Right atrium auricular region (tissue), 2 donors: Measurements from ENCODE around the gene KLF9. TPM values are rescaled to one million over a fixed set of nuclear protein-coding genes. Genes with fewer than 3 reads are reported as not detected.

Source experiments
- DNase-seq: peaks from one replicate; pipeline ENCODE4 v3.0.0-alpha.2; 2019; ENCODE audit warnings: low spot score
- H3K27ac ChIP-seq, 2 donors: fragments of 200-600 bp; sonication (generic); 1 replicate in 1 of 2; 2 replicates in 1 of 2; pipeline ENCODE4 v1.5.1; 2016 to 2019
- H3K27me3 ChIP-seq, 2 donors: fragments of 200-600 bp; sonication (generic); one replicate each; pipeline versions ENCODE4 v1.5.1 to v1.6.0; 2017 to 2019
- H3K36me3 ChIP-seq: fragments of 200-600 bp; sonication (generic); one replicate; pipeline ENCODE4 v1.5.1; 2016
- H3K4me1 ChIP-seq, 2 donors: fragments of 200-600 bp; sonication (generic); one replicate each; pipeline versions ENCODE4 v1.5.1 to v1.6.0; 2017 to 2019
- H3K4me3 ChIP-seq, 2 donors: fragments of 200-600 bp; sonication (generic); 1 replicate in 1 of 2; 2 replicates in 1 of 2; pipeline ENCODE4 v1.5.1; 2017 to 2019; ENCODE audit warnings: mild to moderate bottlenecking in 1 of 2, moderate library complexity in 1 of 2
- H3K9me3 ChIP-seq, 2 donors: fragments of 200-600 bp; sonication (generic); one replicate each; pipeline ENCODE4 v1.5.1; 2019
- CTCF ChIP-seq, 2 donors: fragments of 200-600 bp; sonication (generic); IDR thresholded peaks; one replicate each; pipeline ENCODE4 v1.5.1; 2019; ENCODE audit warnings: antibody characterized with exemption in 2 of 2
- total RNA-seq, 2 donors: library from RNA; depleted of rRNA; stranded (reverse); fragments of >200 nt; gene quantifications; one replicate each; pipeline ENCODE4 v1.1.0, GENCODE V29; 2016

The KLF9 gene
- total RNA-seq, result 10 to 100 TPM; 74.1 to 76.7 TPM

DNA sequence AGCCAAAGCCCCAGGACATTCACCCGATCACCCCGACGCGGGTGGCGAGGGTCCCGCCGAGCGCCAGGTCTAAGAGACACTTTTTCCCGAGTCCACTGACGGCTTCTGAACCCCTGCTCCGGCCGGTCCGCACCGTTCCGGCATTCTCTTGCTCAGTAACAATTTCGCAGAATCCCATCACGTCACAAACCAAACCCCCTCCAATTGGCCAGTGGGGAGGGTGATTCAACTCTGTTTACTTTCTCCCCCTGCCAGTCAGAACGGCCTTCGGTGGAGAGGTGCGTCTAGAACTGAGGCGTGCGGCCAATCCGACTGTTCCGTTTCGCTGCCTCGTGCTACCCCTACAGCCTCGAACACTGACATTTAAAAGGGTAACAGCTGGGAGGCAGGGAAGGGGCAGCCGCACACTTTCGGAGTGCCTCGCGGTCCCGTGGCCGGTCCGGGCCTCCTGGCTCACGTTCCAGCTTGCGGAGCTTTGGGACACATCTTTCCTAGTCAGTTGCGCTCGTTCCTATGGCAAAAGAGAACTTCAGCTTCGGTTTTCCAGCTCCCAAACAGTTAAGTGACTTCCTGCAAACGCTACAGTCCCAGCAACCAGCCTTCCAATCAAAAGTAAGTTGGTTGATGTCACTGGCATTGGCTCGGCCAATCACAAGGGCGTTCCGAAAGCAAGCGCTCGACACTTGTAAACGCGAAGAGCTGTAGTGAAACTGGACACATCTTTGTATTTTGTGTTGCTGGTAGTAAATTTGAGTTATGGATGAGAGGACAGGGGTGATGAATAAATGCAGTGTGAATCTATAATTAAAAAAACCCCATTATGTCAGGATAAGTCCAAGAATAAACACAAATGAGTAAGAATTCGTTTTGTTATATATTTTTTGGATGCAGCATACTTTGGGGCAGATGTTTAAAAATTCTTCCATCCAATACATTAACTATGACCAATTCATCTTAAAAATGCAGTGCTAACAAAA is at the start of gene KLF9:
Gene KLF9, minus strand, starts transcription at position 859 of the 977 bp plus-strand sequence. CDS start 1,294 bp downstream, outside the sequence.
- peak; percentile 99 for DNase-seq
- peak within 1 kb of the TSS; percentile 100 for H3K27ac ChIP-seq
- H3K4me1 ChIP-seq, result peaks cover 0 to 46% of the 10 kb centered on the region in 2 donors
- H3K4me3 ChIP-seq, result peak within 1 kb of the TSS; percentile 71 to 83
- H3K27me3 ChIP-seq, result no peaks in the 10 kb centered on the region
- no peaks in the 10 kb centered on the region for H3K36me3 ChIP-seq
- no peak for TF ChIP-seq CTCF (IDR thresholded peaks at IDR 0.05)
- no peaks in the 10 kb centered on the region for H3K9me3 ChIP-seq

GRCh38 chr9:70463877-70464276 is 49.4 kb upstream of the KLF9 start:
- DNase-seq, result no peak
- H3K27ac ChIP-seq, result no peak overlapping the region

DNA sequence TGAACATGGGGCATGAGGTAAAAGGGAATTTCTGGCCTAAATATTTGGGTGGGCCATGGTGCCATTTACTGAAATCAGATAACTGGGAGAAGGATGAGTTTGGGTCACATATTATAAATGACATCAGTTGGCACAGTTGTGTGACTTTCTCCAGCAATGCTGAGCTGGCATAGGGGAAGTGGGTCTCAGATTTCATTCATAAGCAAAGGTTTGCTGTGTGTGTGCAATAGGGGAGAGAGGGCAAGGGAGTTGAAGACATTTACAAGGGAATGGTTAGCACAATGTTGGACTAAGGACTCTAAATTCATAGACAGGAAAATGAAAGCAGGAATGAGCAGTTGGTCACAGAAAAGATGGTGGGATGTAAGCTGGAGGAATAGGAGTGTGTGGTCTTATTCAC is 47.8 kb upstream of the KLF9 start:
- Histone ChIP-seq H3K4me3 (no peak overlapping the region), H3K27ac (no peak overlapping the region), H3K36me3 (no peaks in the 10 kb centered on the region), H3K27me3 (no peaks in the 10 kb centered on the region), H3K9me3 (no peaks in the 10 kb centered on the region), H3K4me1 (peaks cover 0 to under 1% of the 10 kb centered on the region in 2 donors)
- no peak for TF ChIP-seq CTCF (IDR thresholded peaks at IDR 0.05)
- DNase-seq, result no peak

More at GRCh38 chr9:70463877-70464276, 49.4 kb upstream of the KLF9 start:
- no peak overlapping the region for H3K4me3 ChIP-seq
- H3K36me3 ChIP-seq, result no peaks in the 10 kb centered on the region
- no peaks in the 10 kb centered on the region for H3K27me3 ChIP-seq
- H3K4me1 ChIP-seq, result peaks cover 0 to 16% of the 10 kb centered on the region in 2 donors
- TF ChIP-seq CTCF (IDR thresholded peaks at IDR 0.05), result no peak
- no peaks in the 10 kb centered on the region for H3K9me3 ChIP-seq

- H3K9me3 ChIP-seq, result no peaks in the 10 kb centered on the region
These were observed 42.8 kb upstream of the KLF9 start for GRCh38 chr9:70457235-70457634.

DNA sequence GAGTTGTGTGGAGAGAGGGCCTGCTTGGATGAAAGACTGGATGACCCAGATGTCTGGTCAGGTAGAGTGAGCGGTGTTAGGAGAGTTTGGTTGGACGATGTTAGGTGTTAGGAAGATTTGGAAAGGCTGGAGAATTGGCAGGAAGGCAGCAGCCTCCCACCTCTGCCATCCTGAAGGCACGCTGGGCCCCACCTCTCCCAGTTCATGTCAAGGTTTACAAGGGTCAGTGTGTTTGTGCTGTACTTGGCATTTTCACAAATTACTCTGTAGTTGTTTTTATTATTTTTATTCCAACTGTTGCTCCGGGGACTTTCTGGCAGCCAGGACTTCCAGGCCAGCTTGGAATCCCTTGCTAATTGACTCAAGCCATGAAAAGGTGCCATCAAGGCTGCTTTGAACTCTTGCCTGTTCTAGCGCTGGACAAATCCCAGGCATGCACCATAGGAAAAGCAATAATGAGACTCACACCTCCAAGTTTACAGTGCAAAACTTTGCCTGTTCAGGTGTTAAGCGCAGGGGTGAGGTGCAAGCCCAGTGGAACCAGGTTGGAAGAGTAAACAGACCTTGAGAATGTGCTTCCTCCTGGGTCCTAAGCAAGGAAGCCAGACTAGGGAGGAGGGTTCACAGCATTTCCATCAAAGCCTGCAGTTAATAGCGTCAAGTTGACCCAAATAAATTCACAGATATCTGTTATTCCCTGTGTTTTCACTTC is 41.7 kb upstream of the KLF9 start:
- Histone ChIP-seq H3K27me3 (no peaks in the 10 kb centered on the region), H3K27ac (no peak overlapping the region), H3K4me1 (peaks cover 0 to 10% of the 10 kb centered on the region in 2 donors), H3K9me3 (no peaks in the 10 kb centered on the region), H3K36me3 (no peaks in the 10 kb centered on the region), H3K4me3 (no peak overlapping the region)
- DNase-seq, result no peak
- no peak for TF ChIP-seq CTCF (IDR thresholded peaks at IDR 0.05)

More at GRCh38 chr9:70457235-70457634, 42.8 kb upstream of the KLF9 start:
- H3K4me3 ChIP-seq, result no peak overlapping the region
- no peaks in the 10 kb centered on the region for H3K27me3 ChIP-seq
- H3K36me3 ChIP-seq, result no peaks in the 10 kb centered on the region
- DNase-seq, result no peak
- H3K27ac ChIP-seq, result no peak overlapping the region
- no peak for TF ChIP-seq CTCF (IDR thresholded peaks at IDR 0.05)
- peaks cover 0 to 10% of the 10 kb centered on the region in 2 donors for H3K4me1 ChIP-seq
